Measurements from ENCODE around the gene PSD2.

The PSD2 gene

GRCh38 chr5:139807647-139808030, 12.0 kb downstream of the PSD2 start:
- no peak overlapping the region for H3K4me3 ChIP-seq (ENCODE audit: low read length)
- DNase-seq (ENCODE audit: low read depth, low spot score): no peak

- peak; percentile 32 for DNase-seq (ENCODE audit: low read depth, low spot score)
- no peak overlapping the region for H3K4me3 ChIP-seq (ENCODE audit: low read length)
Measured at GRCh38 chr5:139808481-139809330, 13.1 kb downstream of the PSD2 start.

GRCh38 chr5:139809331-139809810, 13.8 kb downstream of the PSD2 start:
- DNase-seq (ENCODE audit: low read depth, low spot score): no peak
- H3K4me3 ChIP-seq (ENCODE audit: low read length): no peak overlapping the region

- no peak for DNase-seq (ENCODE audit: low read depth, low spot score)
- no peak overlapping the region for H3K4me3 ChIP-seq (ENCODE audit: low read length)
Measured at GRCh38 chr5:139810341-139811273, 15.0 kb downstream of the PSD2 start.

GRCh38 chr5:139811274-139811607, 15.6 kb downstream of the PSD2 start:
- no peak overlapping the region for H3K4me3 ChIP-seq (ENCODE audit: low read length)
- DNase-seq (ENCODE audit: low read depth, low spot score): no peak

GRCh38 chr5:139812323-139812722, 16.7 kb downstream of the PSD2 start:
- DNase-seq (ENCODE audit: low read depth, low spot score): no peak
- no peak overlapping the region for H3K4me3 ChIP-seq (ENCODE audit: low read length)

GRCh38 chr5:139812836-139813805, 17.5 kb downstream of the PSD2 start:
- no peak for DNase-seq (ENCODE audit: low read depth, low spot score)
- H3K4me3 ChIP-seq (ENCODE audit: low read length): no peak overlapping the region

- no peak overlapping the region for H3K4me3 ChIP-seq (ENCODE audit: low read length)
- DNase-seq (ENCODE audit: low read depth, low spot score): no peak
Measured at GRCh38 chr5:139814191-139814601, 18.6 kb downstream of the PSD2 start.

- no peak overlapping the region for H3K4me3 ChIP-seq (ENCODE audit: low read length)
- DNase-seq (ENCODE audit: low read depth, low spot score): no peak
Measured at GRCh38 chr5:139814704-139815280, 19.2 kb downstream of the PSD2 start.

- DNase-seq (ENCODE audit: low read depth, low spot score): no peak
- H3K4me3 ChIP-seq (ENCODE audit: low read length): no peak overlapping the region
Measured at GRCh38 chr5:139816566-139816965, 21.0 kb downstream of the PSD2 start.

GRCh38 chr5:139817362-139817761, 21.8 kb downstream of the PSD2 start:
- H3K4me3 ChIP-seq (ENCODE audit: low read length): no peak overlapping the region
- no peak for DNase-seq (ENCODE audit: low read depth, low spot score)

GRCh38 chr5:139817970-139818369, 22.4 kb downstream of the PSD2 start:
- H3K4me3 ChIP-seq (ENCODE audit: low read length): no peak overlapping the region

GRCh38 chr5:139820130-139820529, 24.5 kb downstream of the PSD2 start:
- no peak for DNase-seq (ENCODE audit: low read depth, low spot score)

More at GRCh38 chr5:139817970-139818369, 22.4 kb downstream of the PSD2 start:
- no peak for DNase-seq (ENCODE audit: low read depth, low spot score)

GRCh38 chr5:139820606-139821005, 25.0 kb downstream of the PSD2 start:
- DNase-seq (ENCODE audit: low read depth, low spot score): no peak
- H3K4me3 ChIP-seq (ENCODE audit: low read length): no peak overlapping the region

More at GRCh38 chr5:139820130-139820529, 24.5 kb downstream of the PSD2 start:
- H3K4me3 ChIP-seq (ENCODE audit: low read length): no peak overlapping the region

- DNase-seq (ENCODE audit: low read depth, low spot score): no peak
Measured at GRCh38 chr5:139821806-139822552, 26.4 kb downstream of the PSD2 start.

GRCh38 chr5:139822553-139823425, 27.2 kb downstream of the PSD2 start:
- DNase-seq (ENCODE audit: low read depth, low spot score): no peak
- no peak overlapping the region for H3K4me3 ChIP-seq (ENCODE audit: low read length)

More at GRCh38 chr5:139821806-139822552, 26.4 kb downstream of the PSD2 start:
- no peak overlapping the region for H3K4me3 ChIP-seq (ENCODE audit: low read length)
